ENCODE measurements around the gene NLK.
"Not testable (repeated sequence)": the region's sequence is repeated elsewhere in the genome, so short reads cannot be mapped to it uniquely, and the experiment has no call there.

The NLK gene

GRCh38 chr17:28030386-28030785 lies 12.1 kb upstream of the NLK start:
- Mint-ChIP-seq H3K9me3 (peaks cover 0 to 5% of the 10 kb centered on the region in 2 donors), H3K4me1 (peaks cover 4% of the 10 kb centered on the region), H3K27me3 (no peaks in the 10 kb centered on the region), H3K27ac (no peak overlapping the region), H3K4me3 (no peak overlapping the region)
- DNase-seq (no peak), ATAC-seq (no peak)

DNA sequence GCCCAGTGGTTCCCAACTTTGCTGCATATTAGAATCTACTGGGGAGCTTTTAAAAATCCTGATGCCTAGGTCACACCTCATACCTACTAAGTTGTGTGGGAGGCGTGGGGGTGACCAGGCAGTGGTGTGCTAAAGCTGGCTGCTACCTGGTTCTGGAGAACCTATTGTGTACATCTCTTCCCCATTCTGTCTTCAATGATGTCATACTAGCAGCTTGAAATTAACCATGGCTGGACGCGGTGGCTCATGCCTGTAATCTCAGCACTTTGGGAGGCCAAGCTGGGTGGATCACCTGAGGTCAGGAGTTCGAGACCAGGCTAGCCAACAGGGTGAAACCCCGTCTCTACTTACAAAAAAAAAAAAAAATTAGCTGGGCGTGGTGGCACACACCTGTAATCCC lies 11.3 kb upstream of the NLK start:
- H3K27me3 Mint-ChIP-seq: no peaks in the 10 kb centered on the region
- no peak for DNase-seq
- H3K4me1 Mint-ChIP-seq: peaks cover 4% of the 10 kb centered on the region
- H3K4me3 Mint-ChIP-seq: no peak overlapping the region
- ATAC-seq: no peak
- peaks cover 0 to 5% of the 10 kb centered on the region in 2 donors for H3K9me3 Mint-ChIP-seq
- no peak overlapping the region for H3K27ac Mint-ChIP-seq

DNA sequence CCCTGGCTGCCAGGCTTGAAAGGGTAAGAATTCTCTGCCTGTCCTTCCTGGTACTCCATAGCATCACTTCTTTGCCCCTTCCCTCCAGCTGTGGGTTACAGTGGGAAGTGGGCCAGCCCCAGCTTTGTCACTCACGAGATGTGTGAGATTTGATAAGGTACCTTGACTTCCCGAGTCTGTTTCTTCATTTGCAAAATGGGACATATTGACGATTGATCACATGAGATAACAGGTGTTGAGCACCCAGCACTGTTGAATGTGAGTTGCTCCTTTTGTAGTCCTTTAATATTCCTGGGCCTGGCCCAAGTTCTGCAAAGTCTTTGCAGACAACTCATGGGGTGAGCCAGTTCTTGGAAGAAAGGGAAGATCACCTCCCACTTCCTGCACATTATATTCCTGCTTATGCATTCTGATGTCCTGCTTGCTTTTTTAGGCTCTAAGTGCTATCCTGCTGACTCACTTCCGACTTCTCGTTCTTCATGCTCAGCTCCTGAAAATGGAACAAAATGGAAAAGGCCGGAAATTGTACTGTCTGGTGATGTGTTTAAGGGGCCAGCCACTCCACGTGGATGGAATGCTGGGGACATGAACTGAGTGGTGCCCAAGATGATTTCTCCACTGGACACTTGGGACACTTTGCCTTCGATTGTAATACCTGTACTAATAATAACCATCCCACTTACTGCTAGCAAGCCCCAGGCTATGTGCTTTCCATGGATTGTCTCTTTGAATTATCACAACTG lies 8.3 kb upstream of the NLK start:
- no peak overlapping the region for H3K27ac Mint-ChIP-seq
- no peaks in the 10 kb centered on the region for H3K9me3 Mint-ChIP-seq
- H3K4me1 Mint-ChIP-seq: peaks cover 7% of the 10 kb centered on the region
- no peak overlapping the region for H3K4me3 Mint-ChIP-seq
- no peak for ATAC-seq
- DNase-seq: no peak
- H3K27me3 Mint-ChIP-seq: no peaks in the 10 kb centered on the region

GRCh38 chr17:28035452-28035851 lies 7.0 kb upstream of the NLK start:
- H3K4me1 Mint-ChIP-seq: peaks cover 17% of the 10 kb centered on the region
- not testable (repeated sequence) for H3K27ac Mint-ChIP-seq, H3K4me3 Mint-ChIP-seq, DNase-seq, ATAC-seq, H3K27me3 Mint-ChIP-seq, H3K9me3 Mint-ChIP-seq

- H3K9me3 Mint-ChIP-seq, H3K27ac Mint-ChIP-seq, ATAC-seq, H3K4me3 Mint-ChIP-seq, DNase-seq, H3K27me3 Mint-ChIP-seq: not testable (repeated sequence)
- H3K4me1 Mint-ChIP-seq: peaks cover 21% of the 10 kb centered on the region
Observed at GRCh38 chr17:28035884-28036283, 6.6 kb upstream of the NLK start.

DNA sequence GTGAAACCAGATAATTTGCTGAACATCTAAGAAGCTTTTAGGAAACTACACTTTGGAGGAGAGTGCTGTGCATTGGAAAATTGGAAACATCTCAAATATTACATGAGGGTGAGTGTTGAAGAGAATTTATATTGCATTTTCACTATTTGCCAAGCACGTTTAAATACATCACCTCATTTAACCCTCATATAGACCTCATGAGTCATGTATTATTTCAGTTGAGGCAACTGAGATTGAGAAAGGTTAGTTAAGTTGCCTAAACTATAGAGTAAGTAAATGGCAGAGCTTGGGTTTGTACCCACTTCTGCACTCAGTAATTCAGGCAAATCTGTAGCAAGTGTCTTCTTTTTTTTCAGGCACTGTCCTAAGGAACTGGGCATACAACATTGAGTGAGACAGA lies 3.7 kb upstream of the NLK start:
- H3K27ac Mint-ChIP-seq: no peak overlapping the region
- H3K9me3 Mint-ChIP-seq: no peaks in the 10 kb centered on the region
- ATAC-seq: no peak
- no peak overlapping the region for H3K4me3 Mint-ChIP-seq
- DNase-seq: no peak
- H3K4me1 Mint-ChIP-seq: peaks cover 43% of the 10 kb centered on the region
- no peaks in the 10 kb centered on the region for H3K27me3 Mint-ChIP-seq

DNA sequence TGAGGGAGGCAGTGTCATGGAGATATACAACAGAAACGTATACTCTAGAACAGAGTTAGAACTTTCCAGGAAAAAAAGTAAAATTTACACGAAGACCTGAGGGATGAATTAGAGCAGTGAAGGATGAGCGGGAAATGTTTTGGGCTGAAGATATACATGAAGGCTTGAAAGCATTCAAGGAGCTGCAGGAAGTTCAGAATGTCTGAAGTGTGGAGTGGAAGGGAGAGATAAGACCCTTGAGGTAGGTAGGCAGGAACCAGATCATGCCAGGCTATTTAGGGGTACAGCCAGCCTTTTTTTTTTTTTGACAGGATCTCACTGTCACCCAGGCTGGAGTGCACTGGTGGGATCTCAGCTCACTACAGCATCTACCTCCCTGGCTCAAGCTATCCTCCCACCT lies 3.2 kb upstream of the NLK start:
- Mint-ChIP-seq H3K4me1 (peaks cover 46% of the 10 kb centered on the region), H3K27ac (no peak overlapping the region), H3K27me3 (no peaks in the 10 kb centered on the region), H3K9me3 (no peaks in the 10 kb centered on the region), H3K4me3 (peak overlapping the region in 1 of 2 donors; percentile 4)
- ATAC-seq (no peak), DNase-seq (no peak)

- Mint-ChIP-seq H3K4me1 (peaks cover 54% of the 10 kb centered on the region), H3K27me3 (no peaks in the 10 kb centered on the region), H3K27ac (peak overlapping the region in 1 of 2 donors; percentile 49), H3K4me3 (peak overlapping the region; percentile 94 to 96), H3K9me3 (no peaks in the 10 kb centered on the region)
- ATAC-seq (no peak), DNase-seq (no peak)
Observed at GRCh38 chr17:28040406-28040805, 2.1 kb upstream of the NLK start.

GRCh38 chr17:28041068-28041843 lies 1.2 kb upstream of the NLK start:
- ATAC-seq: peak; percentile 95
- Mint-ChIP-seq H3K9me3 (no peaks in the 10 kb centered on the region), H3K4me3 (peak overlapping the region; percentile 94 to 96), H3K4me1 (peaks cover 63% of the 10 kb centered on the region), H3K27ac (peak overlapping the region; percentile 93 to 97), H3K27me3 (no peaks in the 10 kb centered on the region)
- DNase-seq: peak; percentile 100

GRCh38 chr17:28041844-28042656 lies 427 bp upstream of the NLK start:
- Mint-ChIP-seq H3K9me3 (no peaks in the 10 kb centered on the region), H3K4me3 (peak overlapping the region; percentile 94 to 96), H3K27me3 (no peaks in the 10 kb centered on the region), H3K4me1 (peaks cover 70% of the 10 kb centered on the region), H3K27ac (peak overlapping the region; percentile 86 to 96)
- DNase-seq (no peak), ATAC-seq (peak; percentile 47)

DNA sequence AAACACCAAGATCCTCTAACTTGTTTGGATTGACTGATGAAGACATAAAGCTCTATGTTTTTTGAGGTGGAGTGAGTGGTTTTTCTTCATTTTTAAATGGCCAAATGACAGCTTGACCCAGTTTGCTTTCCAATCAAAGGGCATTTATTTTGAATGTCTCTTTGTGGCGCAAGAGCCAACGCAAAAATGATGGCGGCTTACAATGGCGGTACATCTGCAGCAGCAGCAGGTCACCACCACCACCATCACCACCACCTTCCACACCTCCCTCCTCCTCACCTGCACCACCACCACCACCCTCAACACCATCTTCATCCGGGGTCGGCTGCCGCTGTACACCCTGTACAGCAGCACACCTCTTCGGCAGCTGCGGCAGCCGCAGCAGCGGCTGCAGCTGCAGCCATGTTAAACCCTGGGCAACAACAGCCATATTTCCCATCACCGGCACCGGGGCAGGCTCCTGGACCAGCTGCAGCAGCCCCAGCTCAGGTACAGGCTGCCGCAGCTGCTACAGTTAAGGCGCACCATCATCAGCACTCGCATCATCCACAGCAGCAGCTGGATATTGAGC lies 329 bp downstream of the NLK start:
- DNase-seq (no peak), ATAC-seq (no peak)
- Mint-ChIP-seq H3K27me3 (no peaks in the 10 kb centered on the region), H3K4me1 (peaks cover 78% of the 10 kb centered on the region), H3K4me3 (peak overlapping the region; percentile 94 to 96), H3K27ac (peak overlapping the region in 1 of 2 donors; percentile 86), H3K9me3 (no peaks in the 10 kb centered on the region)

DNA sequence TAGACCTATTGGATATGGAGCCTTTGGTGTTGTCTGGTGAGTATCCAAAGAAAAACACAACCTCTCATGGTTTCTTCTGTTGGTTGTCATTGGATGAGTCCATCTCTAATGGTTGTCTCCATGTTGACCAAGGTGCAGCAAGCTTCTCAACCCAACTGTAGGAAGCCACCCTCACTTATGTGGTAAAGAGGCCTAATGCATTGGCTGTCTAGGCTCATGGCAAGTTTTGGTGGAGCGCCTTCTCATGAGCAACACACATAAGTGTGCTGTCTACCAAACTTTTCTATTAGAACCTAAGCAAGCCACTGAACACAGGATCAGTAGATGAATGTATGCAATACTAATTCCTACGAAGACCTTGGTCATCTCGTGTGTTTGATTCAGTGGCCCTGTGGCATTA lies 819 bp downstream of the NLK start:
- no peak overlapping the region for H3K27ac Mint-ChIP-seq
- no peaks in the 10 kb centered on the region for H3K9me3 Mint-ChIP-seq

DNA sequence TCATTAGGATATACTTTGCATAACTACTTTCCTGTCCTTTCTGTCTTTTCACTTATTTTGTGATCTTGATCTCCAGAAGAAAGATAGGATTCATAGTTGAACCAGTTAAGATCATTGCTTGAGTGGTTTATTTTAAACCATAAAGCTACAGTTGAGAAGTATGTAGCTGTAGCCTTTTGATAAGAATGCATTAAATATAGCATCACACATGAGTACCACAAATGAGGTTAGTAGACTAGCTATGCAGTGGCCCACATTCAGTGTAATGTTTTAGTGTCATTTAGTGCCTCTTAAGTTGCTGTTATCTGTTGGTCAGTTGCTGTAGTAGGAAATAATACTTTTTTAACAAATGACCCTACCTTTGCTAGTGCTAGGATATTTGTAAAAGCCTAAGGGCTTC lies 1.3 kb downstream of the NLK start:
- DNase-seq (no peak), ATAC-seq (no peak)
- Mint-ChIP-seq H3K27ac (no peak overlapping the region), H3K4me3 (peak overlapping the region; percentile 10 to 49), H3K27me3 (no peaks in the 10 kb centered on the region), H3K4me1 (peaks cover 86% of the 10 kb centered on the region), H3K9me3 (no peaks in the 10 kb centered on the region)

More for the DNA sequence above, 819 bp downstream of the NLK start:
- H3K4me1 Mint-ChIP-seq: peaks cover 83% of the 10 kb centered on the region
- DNase-seq: no peak
- H3K27me3 Mint-ChIP-seq: no peaks in the 10 kb centered on the region
- H3K4me3 Mint-ChIP-seq: peak overlapping the region; percentile 94 to 96
- ATAC-seq: no peak

- no peaks in the 10 kb centered on the region for H3K9me3 Mint-ChIP-seq
- DNase-seq (no peak), ATAC-seq (no peak)
- peaks cover 88% of the 10 kb centered on the region for H3K4me1 Mint-ChIP-seq
- peak overlapping the region in 1 of 2 donors; percentile 62 for H3K4me3 Mint-ChIP-seq
- H3K27me3 Mint-ChIP-seq: no peaks in the 10 kb centered on the region
- H3K27ac Mint-ChIP-seq: no peak overlapping the region
Observed at GRCh38 chr17:28045304-28045703, 2.8 kb downstream of the NLK start.

DNA sequence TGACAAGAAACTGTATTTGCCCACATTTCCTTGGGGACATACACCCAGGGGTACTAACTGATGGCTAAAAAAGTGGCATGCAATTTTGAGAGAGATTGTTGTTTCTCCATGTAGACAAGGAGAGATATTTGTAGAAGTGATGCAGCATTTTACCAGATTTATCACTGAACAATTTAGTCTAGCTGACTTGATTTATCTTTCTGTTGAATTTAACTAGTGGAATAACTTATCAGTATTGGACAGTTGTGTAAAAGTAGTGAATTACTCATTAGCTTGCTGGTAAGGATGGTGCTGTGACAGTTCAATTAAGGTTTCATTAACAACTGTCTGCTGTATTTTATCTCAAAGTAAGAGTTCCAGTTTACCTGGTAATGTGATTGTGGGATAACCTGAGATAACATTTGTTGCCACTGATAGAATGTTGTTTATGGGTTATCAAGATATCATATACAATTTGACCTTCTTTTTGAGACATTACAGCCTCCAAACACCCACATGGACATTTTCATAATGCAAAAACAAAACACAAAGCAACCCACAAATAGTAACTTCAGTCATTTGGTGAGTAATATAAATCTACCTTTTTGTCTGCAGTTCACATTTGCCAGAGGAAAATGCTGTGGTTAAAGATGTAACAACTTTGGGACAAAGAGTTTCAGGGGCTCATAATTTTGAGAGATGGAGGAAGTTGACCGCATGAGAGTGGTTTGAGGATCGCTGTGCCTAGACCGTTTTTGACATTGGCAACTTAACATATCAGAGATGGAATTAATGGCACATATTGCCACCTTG lies 3.8 kb downstream of the NLK start:
- Mint-ChIP-seq H3K27ac (peak overlapping the region in 1 of 2 donors; percentile 12), H3K9me3 (no peaks in the 10 kb centered on the region), H3K4me3 (peak overlapping the region; percentile 31 to 62), H3K4me1 (peaks cover 85% of the 10 kb centered on the region), H3K27me3 (no peaks in the 10 kb centered on the region)
- peak; percentile 16 for ATAC-seq
- no peak for DNase-seq
